NCI-H2107 treated with DMSO at 0.1 percent for 48 hours (cell line): ENCODE data around the gene SHE.

Experiments
- DNase-seq: peaks from one replicate; lab custom pipeline; 2025; ENCODE audit not compliant: unreplicated experiment; lab: John Stamatoyannopoulos, UW

The SHE gene

DNA sequence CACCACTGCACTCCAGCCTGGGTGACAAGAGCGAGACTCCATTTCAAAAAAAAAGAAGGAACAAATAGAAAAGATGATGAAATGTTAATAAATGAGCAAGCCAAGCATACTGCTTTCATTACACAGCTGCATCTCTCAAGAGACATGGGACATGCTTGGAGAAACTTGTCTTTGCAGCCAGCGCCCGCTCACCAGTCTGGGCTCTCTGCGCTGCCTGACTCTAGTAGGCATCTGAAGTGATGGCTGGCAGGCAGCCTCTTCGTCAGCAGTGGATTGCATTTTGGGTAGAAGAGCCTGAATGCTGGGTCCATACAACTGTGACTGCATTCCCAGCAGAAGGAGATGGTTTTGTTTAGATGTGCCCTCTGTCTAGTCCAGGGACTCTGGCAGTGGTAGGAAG is 49.1 kb downstream of the SHE start:
- DNase-seq: no peak

DNA sequence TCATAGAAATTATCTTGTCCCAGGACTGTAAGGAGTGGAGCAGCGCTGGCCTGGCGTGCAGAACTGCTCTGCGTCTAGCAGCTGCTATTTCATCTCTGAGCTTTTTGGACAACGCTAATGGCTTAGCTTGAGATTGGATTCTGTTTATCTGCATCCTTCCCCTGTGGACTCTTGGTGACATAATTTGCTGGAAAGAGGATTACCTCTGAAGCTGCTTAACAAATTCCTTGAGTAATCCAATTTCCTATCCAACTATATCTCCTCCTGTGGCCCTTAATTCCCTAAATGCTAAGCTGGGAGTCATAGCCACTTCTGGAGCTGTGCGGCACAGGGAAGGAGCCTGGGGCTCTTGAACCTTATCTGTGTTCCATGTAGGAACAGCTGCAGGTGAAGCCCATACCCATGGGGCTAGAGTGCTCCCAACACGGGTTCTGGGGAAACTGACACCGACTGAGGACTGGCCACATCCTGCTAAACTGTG is 53.8 kb downstream of the SHE start:
- DNase-seq: no peak

DNA sequence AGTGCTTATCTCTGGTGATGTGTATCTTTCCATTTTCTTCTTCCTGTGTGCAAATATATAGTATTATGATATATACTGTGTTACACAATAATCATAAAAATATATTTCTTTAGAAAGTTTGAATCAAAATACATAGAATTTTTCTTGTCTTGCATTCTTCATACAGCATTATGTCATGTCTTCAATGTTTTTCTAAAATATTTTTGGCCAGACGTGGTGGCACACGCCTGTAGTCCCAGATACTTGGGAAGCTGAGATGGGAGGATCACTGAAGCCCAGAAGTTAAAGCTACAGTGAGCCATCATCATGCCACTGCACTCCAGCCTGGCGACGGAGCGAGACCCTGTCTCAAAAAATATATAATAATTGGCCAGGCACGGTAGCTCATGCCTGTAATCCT is 55.4 kb downstream of the SHE start:
- no peak for DNase-seq

DNA sequence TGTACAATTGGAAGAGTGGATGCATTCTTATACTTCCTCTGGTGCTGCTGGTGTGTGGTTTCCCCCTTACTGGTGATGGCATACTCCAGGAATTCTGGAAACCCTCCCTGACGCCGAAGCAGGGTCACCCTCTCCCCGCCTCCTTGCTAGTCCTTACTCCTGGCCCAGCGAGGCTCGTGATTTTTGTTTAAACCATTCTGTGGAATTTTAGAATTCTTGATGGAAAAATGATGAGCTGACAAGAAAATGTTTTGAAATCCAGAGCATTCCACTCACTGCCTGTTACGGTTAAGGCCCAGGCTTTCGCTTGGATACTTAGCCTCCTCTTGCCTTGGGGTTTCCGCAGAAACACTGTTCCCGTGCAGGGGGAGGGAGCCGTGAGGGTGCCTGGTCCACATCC is 55.9 kb downstream of the SHE start:
- DNase-seq: no peak

DNA sequence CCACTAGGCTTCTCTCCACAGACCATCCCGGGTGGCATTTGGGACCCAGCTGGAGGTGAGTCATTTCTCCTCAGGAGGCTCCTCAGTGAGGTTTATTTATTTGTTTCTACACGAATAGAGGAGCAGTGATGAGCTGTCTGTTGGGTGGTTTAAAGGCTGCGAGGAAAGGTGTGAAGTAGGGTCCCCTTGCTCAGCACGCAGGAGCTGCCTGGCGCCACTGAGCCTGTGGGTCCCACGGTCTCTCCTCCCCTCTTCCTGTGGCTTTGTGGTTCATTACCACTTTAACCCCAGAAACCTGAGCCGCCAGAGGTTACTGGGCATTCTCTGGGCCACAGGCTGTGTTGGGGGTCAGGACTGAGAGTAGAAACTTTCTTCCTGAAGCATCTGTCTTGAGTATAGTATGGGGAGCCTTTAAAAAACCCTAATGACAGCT is 57.2 kb downstream of the SHE start:
- no peak for DNase-seq

DNA sequence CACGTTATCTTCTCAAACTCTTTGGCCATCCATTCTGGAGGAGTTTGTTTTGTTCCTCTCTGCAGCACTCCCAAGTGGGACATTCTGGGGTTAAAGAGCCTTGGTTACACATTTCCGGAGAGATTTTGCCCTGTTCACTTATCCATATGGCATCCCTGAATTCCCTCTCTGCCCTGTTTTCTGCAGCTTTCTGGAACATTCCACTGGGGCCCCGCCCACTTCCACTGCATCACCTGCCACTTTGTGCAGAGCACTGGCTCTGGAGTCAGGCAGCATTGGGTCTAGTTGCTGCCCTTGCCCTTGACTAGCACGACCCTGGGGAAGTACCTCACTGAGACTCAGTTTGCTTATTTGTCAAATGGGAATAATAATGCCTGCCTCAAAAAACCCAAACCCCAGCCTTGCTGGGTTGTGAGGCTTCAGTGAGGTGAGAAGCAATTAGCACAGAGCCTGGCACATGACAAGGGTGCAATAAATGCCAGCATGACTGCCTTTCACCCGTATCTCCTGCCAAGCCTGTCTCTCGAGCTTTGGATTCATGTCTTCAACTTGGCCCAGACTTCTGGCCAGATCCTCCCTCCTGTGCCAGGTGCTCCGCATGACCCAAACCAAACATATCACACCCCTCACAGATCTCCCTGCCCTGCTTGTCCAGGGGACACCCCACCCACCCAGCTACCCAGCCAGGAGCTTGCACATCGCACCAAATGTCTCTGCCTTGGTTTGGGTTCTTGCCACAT is 58.8 kb downstream of the SHE start:
- DNase-seq: no peak

DNA sequence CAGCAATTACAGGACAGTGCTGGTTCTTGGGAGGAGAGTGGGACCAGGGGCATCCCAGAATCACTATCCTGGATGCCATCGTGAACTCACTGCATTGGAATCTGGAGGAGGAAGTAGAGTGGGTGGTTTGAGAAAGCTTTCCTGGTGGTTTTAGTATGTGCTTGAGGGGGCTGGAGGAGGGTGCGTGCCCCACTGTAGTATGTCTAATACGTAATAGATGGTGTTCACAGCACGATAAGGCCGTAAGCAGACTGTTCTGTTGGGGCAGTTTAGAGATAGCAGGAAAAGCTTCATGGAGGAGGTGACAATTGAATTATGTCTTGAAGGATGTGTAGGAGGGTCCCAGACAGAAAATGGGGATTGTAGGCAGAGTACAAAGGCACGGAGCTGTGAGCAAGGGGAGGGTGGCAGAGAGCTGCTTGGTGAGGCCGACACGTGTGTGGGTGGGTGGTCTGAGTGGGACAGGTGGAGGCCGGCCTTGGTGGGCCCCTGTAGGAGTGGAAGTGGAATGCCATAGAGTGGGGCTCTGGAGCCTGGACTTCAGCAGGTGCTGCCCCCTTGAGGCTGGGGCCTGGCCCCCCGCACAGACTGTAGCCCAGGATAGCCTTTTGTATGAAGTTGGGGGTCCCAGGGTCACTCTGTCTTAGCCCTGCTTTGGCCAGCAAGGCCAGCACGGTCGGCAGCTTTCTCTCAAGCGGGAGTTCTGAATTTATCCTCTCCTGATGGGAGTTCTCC is 60.0 kb downstream of the SHE start:
- no peak for DNase-seq

DNA sequence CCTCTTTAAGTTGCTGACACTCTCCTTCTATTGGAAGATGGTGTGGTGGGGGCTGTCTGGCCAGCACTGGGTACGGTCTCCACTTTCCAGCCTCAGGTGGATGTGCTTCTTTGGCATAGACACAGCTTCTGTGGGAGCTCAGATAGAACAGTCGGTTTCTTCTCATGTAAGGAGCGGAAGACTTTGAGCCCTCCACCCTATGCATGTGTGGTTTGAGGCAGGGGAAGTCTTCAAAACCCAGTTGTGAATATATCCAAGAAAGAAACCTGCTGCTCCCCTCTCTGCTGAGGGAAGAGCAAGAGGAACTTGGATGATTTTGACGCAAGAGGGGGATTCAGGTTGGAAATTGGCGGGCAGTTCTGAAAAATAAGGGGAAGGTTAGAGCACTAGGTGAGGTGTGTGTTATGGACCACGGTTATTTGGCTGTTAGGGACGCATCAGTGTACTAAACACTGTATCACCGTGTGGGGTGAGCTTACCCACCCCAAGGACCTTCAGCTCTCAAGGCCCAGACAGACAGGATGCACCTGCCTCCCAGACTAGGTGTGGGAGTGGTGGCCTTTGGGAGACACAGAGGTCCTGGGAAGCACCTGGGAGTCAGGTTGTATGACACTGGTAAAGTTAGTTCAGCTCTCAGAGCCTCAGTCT is 60.8 kb downstream of the SHE start:
- no peak for DNase-seq

DNA sequence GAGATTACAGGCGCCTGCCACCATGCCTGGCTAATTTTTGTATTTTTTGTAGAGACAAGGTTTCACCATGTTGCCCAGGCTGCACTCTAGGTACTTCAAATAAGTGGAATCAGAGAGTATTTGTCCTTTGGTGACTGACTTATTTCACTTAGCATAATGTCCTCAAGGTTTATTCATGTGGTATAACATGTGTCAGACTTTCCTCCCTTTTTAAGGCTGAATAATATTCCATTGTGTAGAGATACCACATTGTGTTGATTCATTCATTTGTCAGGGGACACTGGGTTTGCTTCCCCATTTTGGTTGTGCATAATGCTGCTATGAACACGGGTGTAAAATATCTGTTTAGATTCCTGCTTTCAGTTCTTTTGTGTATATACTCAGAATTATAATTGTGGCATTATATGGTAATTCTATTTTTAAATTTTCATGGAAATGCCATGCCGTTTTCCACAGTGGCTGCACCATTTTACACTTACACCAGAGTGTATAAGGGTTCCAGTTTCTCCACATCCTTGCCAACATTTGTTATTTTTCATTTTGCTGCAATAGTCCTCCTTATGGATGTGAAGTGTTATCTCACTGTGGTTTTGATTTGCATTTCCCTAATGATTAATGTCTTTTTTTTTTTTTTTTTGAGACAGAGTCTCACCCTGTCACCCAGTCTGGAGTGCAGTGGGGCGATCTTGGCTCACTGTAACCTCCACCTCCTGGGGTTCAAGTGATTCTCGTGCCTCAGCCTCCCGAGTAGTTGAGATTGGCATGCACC is 62.0 kb downstream of the SHE start:
- DNase-seq: no peak

DNA sequence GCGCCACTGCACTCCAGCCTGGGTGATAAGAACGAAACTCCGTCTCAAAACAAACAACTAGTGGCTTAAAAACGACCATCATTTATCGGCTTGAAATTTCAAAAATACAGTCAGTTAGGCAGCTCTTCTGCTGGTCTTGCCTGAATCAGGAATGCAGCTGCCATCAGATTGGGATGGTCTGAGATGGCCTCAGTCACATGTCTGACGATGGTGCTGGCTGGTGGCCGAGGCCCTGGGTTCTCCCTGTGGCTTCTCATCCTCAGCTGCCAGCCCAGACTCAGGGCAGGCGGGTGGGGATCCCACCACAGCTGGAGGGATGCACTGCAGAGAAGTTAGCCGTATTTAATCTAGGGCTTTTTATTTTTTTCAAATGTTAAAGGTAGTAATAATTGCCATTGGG is 65.8 kb downstream of the SHE start:
- no peak for DNase-seq

DNA sequence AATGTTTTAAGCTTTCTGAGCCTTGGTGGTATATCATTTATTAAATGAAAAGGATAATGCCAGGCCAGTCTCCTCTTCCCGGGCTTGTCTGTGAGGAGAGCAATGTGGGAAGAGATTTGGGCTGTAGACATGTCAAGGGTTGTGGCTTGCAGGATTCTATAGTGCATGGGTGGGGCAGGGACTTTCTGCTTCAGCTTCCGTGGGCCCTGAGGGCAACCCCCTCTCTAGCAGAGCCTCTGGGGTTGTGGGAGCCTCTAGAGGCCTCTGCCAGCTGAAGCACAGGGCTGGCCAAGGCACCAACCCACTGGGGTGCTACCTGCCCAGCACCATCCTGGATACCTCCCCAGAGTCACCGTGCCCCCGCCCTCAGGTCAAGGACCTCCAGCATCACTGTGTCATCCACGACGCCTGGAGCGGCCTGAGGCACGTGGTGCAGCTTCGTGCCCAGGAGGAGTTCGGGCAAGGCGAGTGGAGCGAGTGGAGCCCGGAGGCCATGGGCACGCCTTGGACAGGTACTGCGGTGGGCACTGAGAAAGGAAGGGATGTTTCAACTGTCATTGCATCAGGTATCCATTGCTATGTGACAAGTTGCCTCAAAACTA is 66.5 kb downstream of the SHE start:
- DNase-seq: no peak

DNA sequence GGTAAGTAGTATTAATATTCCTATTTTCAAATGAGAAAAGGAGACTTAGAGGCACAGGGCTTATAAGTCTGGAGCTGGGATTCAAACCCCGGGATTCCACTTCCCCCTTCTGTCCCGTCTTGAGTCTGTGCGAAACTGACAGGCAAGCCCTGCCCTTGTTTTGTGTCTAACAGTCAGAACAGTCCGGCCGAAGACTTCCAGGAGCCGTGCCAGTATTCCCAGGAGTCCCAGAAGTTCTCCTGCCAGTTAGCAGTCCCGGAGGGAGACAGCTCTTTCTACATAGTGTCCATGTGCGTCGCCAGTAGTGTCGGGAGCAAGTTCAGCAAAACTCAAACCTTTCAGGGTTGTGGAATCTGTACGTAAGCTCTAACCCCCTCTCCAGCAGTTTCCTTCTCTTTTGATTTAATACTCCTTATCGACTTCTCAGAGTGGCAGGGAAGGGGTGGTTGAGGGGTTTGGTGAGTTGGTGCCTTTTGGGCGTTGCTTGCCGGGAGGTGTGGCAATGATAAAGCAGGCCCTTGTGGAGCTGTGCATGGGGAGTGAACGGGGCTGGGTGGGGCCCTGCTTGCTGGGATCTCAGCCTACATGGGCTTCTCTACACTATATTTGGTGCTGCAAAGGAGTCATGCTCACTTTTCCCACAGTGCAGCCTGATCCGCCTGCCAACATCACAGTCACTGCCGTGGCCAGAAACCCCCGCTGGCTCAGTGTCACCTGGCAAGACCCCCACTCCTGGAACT is 67.7 kb downstream of the SHE start:
- DNase-seq: no peak

DNA sequence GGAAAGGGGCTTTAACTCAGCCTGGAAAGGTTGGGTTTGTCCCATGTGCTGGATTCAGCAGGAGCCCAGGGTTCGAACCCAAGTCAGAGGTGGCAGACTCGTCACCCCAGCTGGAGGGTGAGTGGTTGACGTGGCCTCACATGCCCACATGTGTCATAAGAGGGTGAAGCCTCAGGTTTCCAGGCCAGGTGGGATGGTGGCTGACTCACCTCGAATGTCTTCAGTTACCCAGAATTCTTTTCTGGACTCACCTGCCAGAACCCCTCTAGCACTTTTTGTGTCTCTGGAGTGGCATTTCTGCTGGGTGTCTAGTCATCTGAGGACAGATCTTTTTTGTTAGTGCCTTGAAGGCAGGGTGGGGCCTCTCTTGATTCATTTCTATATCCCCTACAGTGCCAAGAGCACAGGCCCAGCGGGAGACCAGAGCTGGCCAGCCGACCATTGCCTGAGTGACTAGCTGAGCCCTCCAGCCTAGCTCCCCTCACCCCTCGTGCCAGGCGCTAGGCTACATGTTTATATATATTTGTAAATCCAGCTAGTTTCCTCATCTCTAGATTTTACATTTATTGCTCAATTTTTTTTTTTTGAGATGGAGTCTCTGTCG is 68.9 kb downstream of the SHE start:
- DNase-seq: no peak

DNA sequence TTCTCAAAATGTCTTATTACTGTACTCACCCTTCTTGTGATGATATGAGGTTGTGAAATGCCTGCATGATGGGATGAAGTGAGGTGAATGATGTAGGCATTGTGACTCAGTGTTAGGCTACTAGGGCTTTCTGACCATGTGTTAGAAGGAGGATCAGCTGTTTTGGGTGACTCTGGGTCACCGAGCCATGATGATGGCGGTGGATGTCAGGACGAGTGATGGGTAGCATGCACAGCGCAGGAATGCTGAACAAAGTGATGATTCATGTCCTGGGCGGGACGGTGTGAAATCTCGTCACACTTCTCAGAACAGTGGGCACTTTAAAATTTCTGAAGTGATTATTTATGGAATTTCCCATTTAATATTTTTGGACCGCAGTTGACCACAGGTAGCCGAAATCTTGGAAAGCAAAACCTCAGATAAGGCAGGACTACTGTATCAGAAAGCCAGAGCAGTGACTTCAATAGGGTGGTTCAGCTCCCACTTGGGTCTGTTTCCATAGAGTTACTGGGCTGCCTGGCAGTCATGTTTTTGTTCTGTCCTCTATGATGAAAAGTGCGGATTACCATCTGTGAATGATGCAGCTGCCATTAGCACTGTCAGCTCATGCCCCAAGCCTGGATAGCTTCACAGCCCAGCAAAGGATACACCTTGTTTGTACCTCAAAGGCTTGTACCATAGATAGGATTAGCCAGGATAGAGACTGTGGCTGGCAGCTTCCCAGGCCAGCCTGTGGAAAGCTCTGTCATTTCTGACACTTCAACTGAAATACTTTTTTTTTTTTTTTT is 70.4 kb downstream of the SHE start:
- no peak for DNase-seq

DNA sequence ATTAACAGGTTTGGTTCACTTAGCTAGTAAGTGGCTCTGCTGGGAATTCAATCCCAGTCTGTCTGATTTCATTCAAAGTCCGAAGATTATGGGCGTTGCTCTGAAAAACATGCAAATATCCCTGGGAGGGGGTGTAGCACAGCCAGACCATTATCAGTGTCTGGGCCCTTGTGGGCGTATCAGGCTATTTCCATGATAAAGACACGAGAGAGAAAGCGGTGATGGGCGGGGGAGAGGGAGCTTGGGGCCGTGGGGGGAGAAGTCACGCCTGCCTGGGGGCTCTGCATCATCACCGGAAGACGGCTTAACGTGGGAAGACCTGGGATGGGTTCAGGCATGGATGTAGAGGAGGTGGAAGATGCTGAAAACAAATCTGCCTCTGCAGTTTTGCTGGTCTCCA is 71.3 kb downstream of the SHE start:
- DNase-seq: no peak

DNA sequence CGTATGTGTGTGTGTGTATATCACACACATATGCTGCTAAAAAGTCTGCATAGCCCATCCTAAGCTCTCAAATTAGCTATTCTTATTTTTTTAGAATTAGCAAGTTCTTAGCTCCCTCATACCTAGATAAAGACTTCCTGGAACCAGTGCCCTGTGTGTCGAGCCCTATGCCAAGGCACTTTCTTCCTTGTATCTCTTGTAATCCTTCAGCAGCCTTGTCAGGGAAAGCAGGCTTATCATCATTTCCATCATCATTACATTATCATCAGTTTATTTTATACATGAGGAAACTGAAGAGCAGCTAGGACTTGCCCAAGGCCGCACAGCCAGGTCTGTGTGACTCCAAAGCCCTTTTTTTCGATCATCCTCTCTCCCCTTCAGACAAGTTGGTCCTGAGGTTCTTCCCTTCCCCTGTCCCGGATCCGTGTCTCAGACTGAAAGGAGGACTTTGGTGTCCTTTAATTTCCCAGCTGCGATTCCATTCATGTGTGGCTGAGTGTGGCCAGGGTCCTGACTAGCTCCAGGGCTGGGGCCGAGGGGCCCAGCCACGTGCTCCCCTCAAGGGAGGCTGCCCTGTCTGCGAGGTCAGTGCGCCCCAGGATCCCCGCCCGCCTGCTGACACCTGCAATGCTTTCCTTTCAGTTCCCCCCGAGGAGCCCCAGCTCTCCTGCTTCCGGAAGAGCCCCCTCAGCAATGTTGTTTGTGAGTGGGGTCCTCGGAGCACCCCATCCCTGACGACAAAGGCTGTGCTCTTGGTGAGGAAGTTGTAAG is 72.2 kb downstream of the SHE start:
- DNase-seq: no peak
